Hepatocyte (in vitro differentiated cells): Measurements from ENCODE around the gene OLFM4.

Experiments
- EZH2 ChIP-seq: fragments of 200-600 bp; sonication (generic); IDR thresholded peaks from 2 replicates; pipeline ENCODE4 v1.6.1; 2016; ENCODE audit warnings: antibody characterized with exemption, mild to moderate bottlenecking, borderline replicate concordance
- EZH2phosphoT487 ChIP-seq: fragments of 200-600 bp; sonication (generic); IDR thresholded peaks from one replicate; pipeline ENCODE4 v1.6.1; 2018; ENCODE audit warnings: antibody characterized with exemption, mild to moderate bottlenecking, low read depth, moderate library complexity; ENCODE audit not compliant: unreplicated experiment, severe bottlenecking
- TF ChIP-seq, protein P1 (sequence below): fragments of 200-600 bp; sonication (generic); IDR thresholded peaks from 2 replicates; pipeline ENCODE4 v1.5.1; 2016; ENCODE audit warnings: antibody characterized with exemption, mild to moderate bottlenecking; ENCODE audit not compliant: poor library complexity

DNA sequence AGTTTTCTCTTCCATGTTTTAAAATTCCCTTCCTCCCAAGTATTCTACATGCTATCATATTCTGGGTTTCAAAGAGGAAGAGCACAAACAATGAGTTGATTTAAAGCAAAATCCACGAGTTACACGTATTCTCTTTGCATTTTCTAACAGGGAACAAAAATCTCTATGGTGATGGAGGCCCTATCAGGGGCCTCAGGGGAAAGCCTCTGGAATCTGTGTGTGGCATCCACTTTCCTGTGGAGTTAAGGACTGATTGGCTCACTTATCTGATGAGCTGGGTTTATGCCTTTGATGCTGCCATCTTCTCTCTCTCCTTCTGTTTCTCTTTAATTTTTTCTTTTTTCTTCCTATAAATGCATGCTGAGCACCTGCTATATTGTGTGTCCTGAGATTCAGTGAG is 14.8 kb downstream of the OLFM4 start:
- TF ChIP-seq, protein P1, sequence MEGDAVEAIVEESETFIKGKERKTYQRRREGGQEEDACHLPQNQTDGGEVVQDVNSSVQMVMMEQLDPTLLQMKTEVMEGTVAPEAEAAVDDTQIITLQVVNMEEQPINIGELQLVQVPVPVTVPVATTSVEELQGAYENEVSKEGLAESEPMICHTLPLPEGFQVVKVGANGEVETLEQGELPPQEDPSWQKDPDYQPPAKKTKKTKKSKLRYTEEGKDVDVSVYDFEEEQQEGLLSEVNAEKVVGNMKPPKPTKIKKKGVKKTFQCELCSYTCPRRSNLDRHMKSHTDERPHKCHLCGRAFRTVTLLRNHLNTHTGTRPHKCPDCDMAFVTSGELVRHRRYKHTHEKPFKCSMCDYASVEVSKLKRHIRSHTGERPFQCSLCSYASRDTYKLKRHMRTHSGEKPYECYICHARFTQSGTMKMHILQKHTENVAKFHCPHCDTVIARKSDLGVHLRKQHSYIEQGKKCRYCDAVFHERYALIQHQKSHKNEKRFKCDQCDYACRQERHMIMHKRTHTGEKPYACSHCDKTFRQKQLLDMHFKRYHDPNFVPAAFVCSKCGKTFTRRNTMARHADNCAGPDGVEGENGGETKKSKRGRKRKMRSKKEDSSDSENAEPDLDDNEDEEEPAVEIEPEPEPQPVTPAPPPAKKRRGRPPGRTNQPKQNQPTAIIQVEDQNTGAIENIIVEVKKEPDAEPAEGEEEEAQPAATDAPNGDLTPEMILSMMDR = no peak
- no peak for TF ChIP-seq EZH2
- no peak for TF ChIP-seq EZH2phosphoT487
